ENCODE results near the gene ITGA7.

GRCh38 chr12:55703288-55703687 is 4.4 kb downstream of the ITGA7 start:
- TF ChIP-seq CREB5 (CRISPR knock-in tag; IDR thresholded peaks at IDR 0.05; ENCODE audit: low read depth) (no peak), ZNF8 (CRISPR knock-in tag; IDR thresholded peaks at IDR 0.05) (no peak), PPARA (CRISPR knock-in tag; IDR thresholded peaks at IDR 0.05; ENCODE audit: borderline replicate concordance) (no peak), ZC3H10 (CRISPR knock-in tag; IDR thresholded peaks at IDR 0.05) (no peak), GLIS3 (CRISPR knock-in tag; IDR thresholded peaks at IDR 0.05) (no peak), ARNTL (CRISPR knock-in tag; IDR thresholded peaks at IDR 0.05; ENCODE audit: borderline replicate concordance, low read depth) (no peak), TCF4 (CRISPR knock-in tag; IDR thresholded peaks at IDR 0.05; ENCODE audit: borderline replicate concordance) (no peak), RARB (CRISPR knock-in tag; IDR thresholded peaks at IDR 0.05) (no peak), ZFP3 (CRISPR knock-in tag; IDR thresholded peaks at IDR 0.05) (no peak), TOX (CRISPR knock-in tag; IDR thresholded peaks at IDR 0.05; ENCODE audit: borderline replicate concordance) (no peak), CSDC2 (CRISPR knock-in tag; IDR thresholded peaks at IDR 0.05) (no peak)

All from SK-N-SH treated with all-trans-retinoic acid at 6 μM for 48 hours (cell line).